GF-D8 (cell line): ENCODE data around the gene MAGI3.
"Not testable (repeated sequence)": the region's sequence is repeated elsewhere in the genome, so short reads cannot be mapped to it uniquely, and the experiment has no call there.

ENCODE experiments used
- DNase-seq: peaks from one replicate; lab custom pipeline; 2025; lab: John Stamatoyannopoulos, UW

Gene MAGI3

GRCh38 chr1:113517346-113517745 is 127.0 kb downstream of the MAGI3 start:
- no peak for DNase-seq

GRCh38 chr1:113517983-113518382 is 127.7 kb downstream of the MAGI3 start:
- DNase-seq = no peak

- DNase-seq = no peak
Measured at GRCh38 chr1:113519556-113519955, 129.2 kb downstream of the MAGI3 start.

- DNase-seq = no peak
Measured at GRCh38 chr1:113530021-113530420, 139.7 kb downstream of the MAGI3 start.

- no peak for DNase-seq
Measured at GRCh38 chr1:113531321-113531720, 141.0 kb downstream of the MAGI3 start.

- DNase-seq = no peak
Measured at GRCh38 chr1:113533061-113533460, 142.7 kb downstream of the MAGI3 start.

GRCh38 chr1:113534130-113534817 is 144.0 kb downstream of the MAGI3 start:
- DNase-seq = no peak

GRCh38 chr1:113534875-113535274 is 144.6 kb downstream of the MAGI3 start:
- DNase-seq = no peak

- DNase-seq = no peak
Measured at GRCh38 chr1:113536182-113536780, 146.0 kb downstream of the MAGI3 start.

GRCh38 chr1:113538225-113538624 is 147.9 kb downstream of the MAGI3 start:
- DNase-seq = no peak

GRCh38 chr1:113540335-113540734 is 150.0 kb downstream of the MAGI3 start:
- no peak for DNase-seq

- no peak for DNase-seq
Measured at GRCh38 chr1:113541106-113541505, 150.8 kb downstream of the MAGI3 start.

- DNase-seq = no peak
Measured at GRCh38 chr1:113542221-113542701, 151.9 kb downstream of the MAGI3 start.

GRCh38 chr1:113543110-113543509 is 152.8 kb downstream of the MAGI3 start:
- DNase-seq = no peak

- no peak for DNase-seq
Measured at GRCh38 chr1:113545210-113545609, 154.9 kb downstream of the MAGI3 start.

GRCh38 chr1:113545626-113546025 is 155.3 kb downstream of the MAGI3 start:
- no peak for DNase-seq

- DNase-seq = no peak
Measured at GRCh38 chr1:113551728-113552127, 161.4 kb downstream of the MAGI3 start.

GRCh38 chr1:113552244-113552643 is 161.9 kb downstream of the MAGI3 start:
- DNase-seq = no peak

- DNase-seq = no peak
Measured at GRCh38 chr1:113557187-113557586, 166.9 kb downstream of the MAGI3 start.

- no peak for DNase-seq
Measured at GRCh38 chr1:113565621-113566020, 175.3 kb downstream of the MAGI3 start.

GRCh38 chr1:113567427-113567826 is 177.1 kb downstream of the MAGI3 start:
- no peak for DNase-seq

GRCh38 chr1:113575744-113576260 is 185.5 kb downstream of the MAGI3 start:
- DNase-seq = not testable (repeated sequence)

- no peak for DNase-seq
Measured at GRCh38 chr1:113576271-113576670, 186.0 kb downstream of the MAGI3 start.
